HL-60 (cell line): ENCODE data around the gene TLR5.

Source experiments
- DNase-seq, 2 experiments: peaks; one replicate each; pipeline ENCODE4 v3.0.0-alpha.2; 2010 to 2020; ENCODE audit warnings: low read depth in 1 of 2, low spot score in 1 of 2
- H3K27ac ChIP-seq: fragments of 250-450 bp; sonication (Bioruptor Pico); replicated peaks from 2 replicates; pipeline ENCODE4 v1.5.1; 2020; ENCODE audit warnings: mild to moderate bottlenecking, moderate library complexity
- H3K27me3 ChIP-seq: fragments of 250-450 bp; sonication (Bioruptor Pico); 2 replicates; pipeline ENCODE4 v1.5.1; 2021; ENCODE audit warnings: mild to moderate bottlenecking, moderate library complexity; ENCODE audit not compliant: insufficient read depth, poor library complexity, severe bottlenecking
- H3K4me3 ChIP-seq: replicated peaks from 2 replicates; pipeline ENCODE4 v1.5.1; 2011; ENCODE audit warnings: mild to moderate bottlenecking, control low read depth, low read length; ENCODE audit not compliant: insufficient read depth
- CTCF ChIP-seq: IDR thresholded peaks from one replicate; pipeline ENCODE4 v1.5.1; 2011; ENCODE audit warnings: low read length, control low read depth, inconsistent platforms; ENCODE audit not compliant: insufficient read depth
- GABPA ChIP-seq: IDR thresholded peaks from 2 replicates; pipeline ENCODE4 v1.6.1; 2012; ENCODE audit warnings: low read depth
- POLR2AphosphoS5 ChIP-seq: IDR thresholded peaks from 2 replicates; pipeline ENCODE4 v1.6.1; 2012; ENCODE audit warnings: low read depth
- REST ChIP-seq: IDR thresholded peaks from 2 replicates; pipeline ENCODE4 v1.6.1; 2012; ENCODE audit warnings: low read depth; ENCODE audit not compliant: insufficient replicate concordance
- SPI1 ChIP-seq: IDR thresholded peaks from 2 replicates; pipeline ENCODE4 v1.6.1; 2012; ENCODE audit warnings: low read depth, mild to moderate bottlenecking, borderline replicate concordance

TLR5 gene

GRCh38 chr1:223152399-223152798, 9.4 kb upstream of the TLR5 start:
- DNase-seq = no peak
- TF ChIP-seq REST (no peak), GABPA (no peak), POLR2AphosphoS5 (no peak), SPI1 (no peak), CTCF (no peak)

GRCh38 chr1:223150443-223150842, 7.4 kb upstream of the TLR5 start:
- no peaks in the 10 kb centered on the region for H3K27me3 ChIP-seq
- TF ChIP-seq CTCF = no peak
- TF ChIP-seq REST = no peak
- TF ChIP-seq GABPA = no peak
- TF ChIP-seq POLR2AphosphoS5 = no peak
- TF ChIP-seq SPI1 = no peak
- DNase-seq = no peak
- H3K4me3 ChIP-seq = no peak overlapping the region
- no peak overlapping the region for H3K27ac ChIP-seq

More at GRCh38 chr1:223152399-223152798, 9.4 kb upstream of the TLR5 start:
- no peak overlapping the region for H3K27ac ChIP-seq
- no peak overlapping the region for H3K4me3 ChIP-seq
- no peaks in the 10 kb centered on the region for H3K27me3 ChIP-seq

GRCh38 chr1:223147873-223148272, 4.8 kb upstream of the TLR5 start:
- no peak for DNase-seq
- Histone ChIP-seq H3K4me3 (no peak overlapping the region), H3K27ac (no peak overlapping the region), H3K27me3 (no peaks in the 10 kb centered on the region)
- TF ChIP-seq SPI1 (no peak), GABPA (no peak), REST (no peak), CTCF (no peak), POLR2AphosphoS5 (no peak)
